Gastroesophageal sphincter (tissue), 4 donors: ENCODE data around the gene ELANE. TPM values are rescaled to one million over a fixed set of nuclear protein-coding genes. Genes with fewer than 3 reads are reported as not detected.
"Not testable (repeated sequence)": the region's sequence is repeated elsewhere in the genome, so short reads cannot be mapped to it uniquely, and the experiment has no call there.

ENCODE experiments used
- ATAC-seq: fragments of 150-250 bp; one replicate; pipeline ENCODE4 v1.9.1; 2016; ENCODE audit warnings: mild to moderate bottlenecking, moderate library complexity
- H3K27ac ChIP-seq, 4 donors: fragments of 200-600 bp; sonication (generic) in 3 of 4; 1 replicate in 3 of 4; 2 replicates in 1 of 4; pipeline ENCODE4 v1.5.1; 2016 to 2019
- H3K27me3 ChIP-seq: fragments of 200-600 bp; sonication (generic); one replicate; pipeline ENCODE4 v1.5.1; 2019
- H3K36me3 ChIP-seq, 2 donors: fragments of 200-600 bp; sonication (generic); one replicate each; pipeline ENCODE4 v1.5.1; 2019; ENCODE audit warnings: control low read depth in 1 of 2
- H3K4me1 ChIP-seq, 3 donors: fragments of 200-600 bp; sonication (generic); 1 replicate in 2 of 3; 2 replicates in 1 of 3; pipeline ENCODE4 v1.5.1; 2016 to 2019; ENCODE audit warnings: control low read depth in 2 of 3
- H3K4me3 ChIP-seq, 2 donors: fragments of 200-600 bp; sonication (generic); one replicate each; pipeline ENCODE4 v1.5.1; 2019; ENCODE audit warnings: mild to moderate bottlenecking in 1 of 2, moderate library complexity in 1 of 2
- H3K9me3 ChIP-seq, 3 donors: fragments of 200-600 bp; sonication (generic); one replicate each; pipeline ENCODE4 v1.5.1; 2017 to 2019; ENCODE audit warnings: control low read depth in 2 of 3
- EP300 ChIP-seq: sonication (generic); formaldehyde crosslinking; IDR thresholded peaks from one replicate; pipeline ENCODE4 v1.6.1; 2017; ENCODE audit warnings: antibody characterized with exemption, mild to moderate bottlenecking
- POLR2A ChIP-seq, 2 donors: fragments of 450-650 bp; IDR thresholded peaks; one replicate each; pipeline ENCODE4 v1.6.1; 2017; ENCODE audit warnings: antibody characterized with exemption in 2 of 2, mild to moderate bottlenecking in 2 of 2, moderate library complexity in 1 of 2
- POLR2AphosphoS5 ChIP-seq: sonication (generic); formaldehyde crosslinking; IDR thresholded peaks from one replicate; pipeline ENCODE4 v1.6.1; 2017; ENCODE audit warnings: antibody characterized with exemption
- WGBS, 2 donors: methylation state at CpG; one replicate each; pipeline ENCODE4 v1.1.5; 2018; ENCODE audit warnings: low coverage in 1 of 2; 5-methylcytosine and 5-hydroxymethylcytosine counted together
- total RNA-seq, 4 donors: library from RNA; depleted of rRNA; stranded (reverse); fragments of >200 nt; gene quantifications; one replicate each; pipeline ENCODE4 v1.1.0, GENCODE V29; 2016
- TF ChIP-seq, protein P1 (sequence below), 4 experiments: fragments of 200-600 bp in 2 of 4; fragments of 450-650 bp in 2 of 4; sonication (generic) in 1 of 4; IDR thresholded peaks; one replicate each; pipeline ENCODE4 v1.5.1; 2017 to 2019; ENCODE audit warnings: antibody characterized with exemption in 4 of 4, mild to moderate bottlenecking in 2 of 4, moderate library complexity in 2 of 4

Gene ELANE
- total RNA-seq, 4 donors from 2014 or later = 0.49 to 2.3 (median 1.7) TPM

- H3K4me3 ChIP-seq = no peak overlapping the region
- no peaks in the 10 kb centered on the region for H3K27me3 ChIP-seq
- peaks cover 4 to 43% of the 10 kb centered on the region in 2 donors for H3K36me3 ChIP-seq
- no peaks in the 10 kb centered on the region for H3K9me3 ChIP-seq
- no peak overlapping the region for H3K27ac ChIP-seq
- 80 to 90% methylated on average over 16 to 18 of the region's 49 CpGs for WGBS, 2 donors
- TF ChIP-seq, protein P1, sequence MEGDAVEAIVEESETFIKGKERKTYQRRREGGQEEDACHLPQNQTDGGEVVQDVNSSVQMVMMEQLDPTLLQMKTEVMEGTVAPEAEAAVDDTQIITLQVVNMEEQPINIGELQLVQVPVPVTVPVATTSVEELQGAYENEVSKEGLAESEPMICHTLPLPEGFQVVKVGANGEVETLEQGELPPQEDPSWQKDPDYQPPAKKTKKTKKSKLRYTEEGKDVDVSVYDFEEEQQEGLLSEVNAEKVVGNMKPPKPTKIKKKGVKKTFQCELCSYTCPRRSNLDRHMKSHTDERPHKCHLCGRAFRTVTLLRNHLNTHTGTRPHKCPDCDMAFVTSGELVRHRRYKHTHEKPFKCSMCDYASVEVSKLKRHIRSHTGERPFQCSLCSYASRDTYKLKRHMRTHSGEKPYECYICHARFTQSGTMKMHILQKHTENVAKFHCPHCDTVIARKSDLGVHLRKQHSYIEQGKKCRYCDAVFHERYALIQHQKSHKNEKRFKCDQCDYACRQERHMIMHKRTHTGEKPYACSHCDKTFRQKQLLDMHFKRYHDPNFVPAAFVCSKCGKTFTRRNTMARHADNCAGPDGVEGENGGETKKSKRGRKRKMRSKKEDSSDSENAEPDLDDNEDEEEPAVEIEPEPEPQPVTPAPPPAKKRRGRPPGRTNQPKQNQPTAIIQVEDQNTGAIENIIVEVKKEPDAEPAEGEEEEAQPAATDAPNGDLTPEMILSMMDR (IDR thresholded peaks at IDR 0.05) = no peak
- TF ChIP-seq POLR2A (IDR thresholded peaks at IDR 0.05) = peak in 1 of 2 donors; percentile 7
- no peak for TF ChIP-seq EP300
- TF ChIP-seq POLR2AphosphoS5 = no peak
- no peaks in the 10 kb centered on the region for H3K4me1 ChIP-seq
- ATAC-seq = no peak
These were observed 37.7 kb upstream of the ELANE start for GRCh38 chr19:814152-815078.

DNA sequence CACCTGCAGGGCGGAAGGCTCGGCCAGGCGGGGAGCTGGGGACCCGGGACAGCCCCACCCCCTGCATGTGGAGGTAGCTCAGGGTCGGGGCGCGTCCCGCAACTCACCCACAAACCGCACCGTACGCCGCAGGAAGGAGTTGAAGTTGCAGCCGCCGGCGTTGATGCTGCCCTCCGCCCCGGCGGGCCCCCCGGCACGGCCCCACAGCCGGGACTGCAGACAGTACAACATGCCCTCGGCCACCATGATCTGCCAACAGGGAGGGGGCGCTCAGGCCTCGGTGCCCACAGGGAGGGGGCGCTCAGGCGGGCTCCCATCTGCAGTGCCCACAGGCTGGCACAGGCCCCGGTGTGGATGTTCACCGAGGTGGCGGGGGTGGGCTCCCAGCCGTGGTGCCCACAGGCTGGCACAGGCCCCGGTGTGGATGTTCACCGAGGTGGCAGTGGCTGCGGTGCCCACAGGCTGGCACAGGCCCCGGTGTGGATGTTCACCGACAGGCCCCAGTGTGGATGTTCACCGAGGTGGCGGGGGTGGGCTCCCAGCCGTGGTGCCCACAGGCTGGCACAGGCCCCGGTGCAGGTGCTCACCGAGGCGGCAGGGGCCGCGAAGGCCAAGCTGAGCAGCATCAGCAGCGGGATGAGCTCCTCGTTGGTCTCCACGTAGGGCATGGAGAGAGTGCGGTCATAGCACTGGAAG, 36.9 kb upstream of the ELANE start:
- no peak for ATAC-seq

GRCh38 chr19:815775-816499, 36.2 kb upstream of the ELANE start:
- TF ChIP-seq, protein P1 (IDR thresholded peaks at IDR 0.05) = no peak
- TF ChIP-seq POLR2AphosphoS5 = no peak
- no peak for TF ChIP-seq POLR2A (IDR thresholded peaks at IDR 0.05)

More for the DNA sequence above, 36.9 kb upstream of the ELANE start:
- 80% methylated on average over 4 of the region's 47 CpGs; no CpG with 5 or more reads in 1 of the 2 donors for WGBS, 2 donors
- no peaks in the 10 kb centered on the region for H3K4me1 ChIP-seq
- no peak for TF ChIP-seq POLR2AphosphoS5
- TF ChIP-seq, protein P1 (IDR thresholded peaks at IDR 0.05) = no peak
- no peak for TF ChIP-seq POLR2A (IDR thresholded peaks at IDR 0.05)
- TF ChIP-seq EP300 = no peak
- no peaks in the 10 kb centered on the region for H3K27me3 ChIP-seq
- H3K27ac ChIP-seq = no peak overlapping the region
- H3K36me3 ChIP-seq = peaks cover 4 to 35% of the 10 kb centered on the region in 2 donors
- no peak overlapping the region for H3K4me3 ChIP-seq
- no peaks in the 10 kb centered on the region for H3K9me3 ChIP-seq

GRCh38 chr19:816500-816857, 35.6 kb upstream of the ELANE start:
- no peak for ATAC-seq
- no peak for TF ChIP-seq POLR2A (IDR thresholded peaks at IDR 0.05)
- TF ChIP-seq, protein P1 (IDR thresholded peaks at IDR 0.05) = no peak
- no peak for TF ChIP-seq EP300
- no peak for TF ChIP-seq POLR2AphosphoS5
- peaks cover 0 to 5% (median 4%) of the 10 kb centered on the region in 3 donors for H3K4me1 ChIP-seq
- H3K4me3 ChIP-seq = no peak overlapping the region
- H3K27ac ChIP-seq = no peak overlapping the region
- WGBS, 2 donors = 93 to 95% methylated on average over 2 of the region's 2 CpGs
- H3K27me3 ChIP-seq = peaks cover 8% of the 10 kb centered on the region
- peaks cover 0 to 22% of the 10 kb centered on the region in 2 donors for H3K36me3 ChIP-seq
- H3K9me3 ChIP-seq = no peaks in the 10 kb centered on the region

More at GRCh38 chr19:815775-816499, 36.2 kb upstream of the ELANE start:
- Histone ChIP-seq H3K4me1 (no peaks in the 10 kb centered on the region), H3K27me3 (peaks cover 3% of the 10 kb centered on the region), H3K36me3 (peaks cover 2 to 28% of the 10 kb centered on the region in 2 donors), H3K4me3 (no peak overlapping the region), H3K9me3 (no peaks in the 10 kb centered on the region), H3K27ac (no peak overlapping the region)
- WGBS, 2 donors = 93 to 94% methylated on average over 5 to 10 of the region's 13 CpGs
- ATAC-seq = no peak

DNA sequence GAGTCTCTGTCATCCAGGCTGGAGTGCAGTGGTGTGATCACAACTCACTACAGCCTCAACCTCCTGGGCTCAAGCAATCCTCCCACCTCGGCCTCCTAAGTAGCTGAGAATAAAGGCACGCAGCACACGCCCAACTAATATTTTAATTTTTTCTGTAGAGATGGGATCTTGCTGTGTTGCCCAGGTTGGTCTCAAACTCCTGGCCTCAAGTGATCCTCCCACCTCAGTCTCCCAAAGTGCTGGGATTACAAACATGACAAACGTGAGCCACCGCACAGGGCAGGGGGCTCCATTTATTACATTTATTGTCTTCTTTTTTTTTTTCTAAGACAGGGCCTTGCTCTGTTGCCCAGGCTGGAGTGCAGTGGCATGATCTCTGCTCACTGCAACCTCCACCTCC, 31.9 kb upstream of the ELANE start:
- H3K36me3 ChIP-seq, H3K4me3 ChIP-seq, ATAC-seq, H3K9me3 ChIP-seq, H3K27ac ChIP-seq: not testable (repeated sequence)
- H3K27me3 ChIP-seq = peaks cover 38% of the 10 kb centered on the region
- peaks cover 0 to 18% (median 15%) of the 10 kb centered on the region in 3 donors for H3K4me1 ChIP-seq
- WGBS, 2 donors = 89% methylated on average over 5 of the region's 5 CpGs; no CpG with 5 or more reads in 1 of the 2 donors
